ENCODE data around the gene IMPG2. TPM values are rescaled to one million over a fixed set of nuclear protein-coding genes. Genes with fewer than 3 reads are reported as not detected.

The IMPG2 gene
- total RNA-seq (under 1 TPM; 0.25 to 0.37 TPM), polyA plus RNA-seq (under 1 TPM in 1 of 2 donors, not detected in 1; 0.01 TPM)

GRCh38 chr3:101320475-101320874 is at the start of gene IMPG2:
Gene IMPG2, minus strand, starts transcription at chr3:101320575. Its CDS starts 203 bp downstream, at chr3:101320372.
- H3K9ac ChIP-seq (ENCODE audit: low read depth in 1 of 2, low read length in 2 of 2): no peak within 1 kb of the TSS
- TF ChIP-seq ZBTB33 (IDR thresholded peaks at IDR 0.05): no peak
- no peak for TF ChIP-seq TAF1 (conservative IDR thresholded peaks at IDR 0.05)
- no peak for TF ChIP-seq NR2F2 (IDR thresholded peaks at IDR 0.05)
- no peak for TF ChIP-seq RAD21 (IDR thresholded peaks at IDR 0.05)
- TF ChIP-seq ATF3 (IDR thresholded peaks at IDR 0.05): no peak
- no peak for TF ChIP-seq YY1 (IDR thresholded peaks at IDR 0.05)
- no peak for TF ChIP-seq FOXA2 (IDR thresholded peaks at IDR 0.05)
- no peak for TF ChIP-seq JUND (IDR thresholded peaks at IDR 0.05)
- no peak for TF ChIP-seq GABPA (IDR thresholded peaks at IDR 0.05 in 1 of 2, conservative IDR thresholded peaks at IDR 0.05 in 1 of 2)
- TF ChIP-seq RXRA (IDR thresholded peaks at IDR 0.05): no peak
- no peak for TF ChIP-seq EGR1 (IDR thresholded peaks at IDR 0.05; ENCODE audit: low read depth in 2 of 2)
- TF ChIP-seq SP1 (IDR thresholded peaks at IDR 0.05): no peak
- TF ChIP-seq HNF4A (conservative IDR thresholded peaks at IDR 0.05): no peak
- TF ChIP-seq MAX (IDR thresholded peaks at IDR 0.05): no peak
- no peak for TF ChIP-seq FOXA1 (IDR thresholded peaks at IDR 0.05)
- no peak for TF ChIP-seq REST (IDR thresholded peaks at IDR 0.05)
- TF ChIP-seq CTCF (IDR thresholded peaks at IDR 0.05; ENCODE audit: low read depth, low read length, missing input control): no peak
- TF ChIP-seq HNF4G (IDR thresholded peaks at IDR 0.05): no peak
- no peaks in the 10 kb centered on the region for H3K9me3 ChIP-seq (ENCODE audit: control insufficient read depth in 4 of 4, low read length in 3 of 4)
- peaks cover 0 to 1% (median 0%) of the 10 kb centered on the region in 4 donors for H3K36me3 ChIP-seq (ENCODE audit: control insufficient read depth in 4 of 4, insufficient read depth in 3 of 4, low read depth in 1 of 4, low read length in 3 of 4)
- no peaks in the 10 kb centered on the region for H3K4me1 ChIP-seq (ENCODE audit: control insufficient read depth in 4 of 4, insufficient read depth in 4 of 4, low read length in 3 of 4)
- 96% methylated on average over 2 of the region's 2 CpGs for WGBS
- no peak within 1 kb of the TSS for H3K27ac ChIP-seq (ENCODE audit: low read depth in 1 of 2, low read length in 2 of 2)
- DNase-seq (ENCODE audit: low spot score): no peak
- H3K4me3 ChIP-seq (ENCODE audit: low read depth in 1 of 3, low read length in 3 of 3): no peak within 1 kb of the TSS
- no peaks in the 10 kb centered on the region for H3K27me3 ChIP-seq (ENCODE audit: control insufficient read depth in 4 of 4, insufficient read depth in 4 of 4, low read length in 3 of 4)

Measured in liver (tissue), 9 donors.